Fibroblast of the aortic adventitia (primary cell): ENCODE results near the gene DNM1. TPM values are rescaled to one million over a fixed set of nuclear protein-coding genes. Genes with fewer than 3 reads are reported as not detected.

ENCODE experiments used
- DNase-seq: peaks from one replicate; pipeline ENCODE4 v3.0.0-alpha.2; 2010; ENCODE audit warnings: low read depth
- H3K4me3 ChIP-seq: 2 replicates; pipeline ENCODE4 v1.5.1; 2011; ENCODE audit warnings: low read depth, mild to moderate bottlenecking, control low read depth, low read length, moderate library complexity
- total RNA-seq: library from RNA; depleted of rRNA; stranded (reverse); fragments of >200 nt; gene quantifications from 2 replicates; pipeline ENCODE4 v1.2.3, GENCODE V29; 2012; ENCODE audit warnings: low replicate concordance
- TF ChIP-seq, protein P1 (sequence below): IDR thresholded peaks from 2 replicates; pipeline ENCODE4 v1.5.1; 2011; ENCODE audit warnings: mild to moderate bottlenecking, low read length, control low read depth, inconsistent platforms; ENCODE audit not compliant: insufficient read depth

Gene DNM1
- total RNA-seq, 1 donor = 57.4 TPM

DNA sequence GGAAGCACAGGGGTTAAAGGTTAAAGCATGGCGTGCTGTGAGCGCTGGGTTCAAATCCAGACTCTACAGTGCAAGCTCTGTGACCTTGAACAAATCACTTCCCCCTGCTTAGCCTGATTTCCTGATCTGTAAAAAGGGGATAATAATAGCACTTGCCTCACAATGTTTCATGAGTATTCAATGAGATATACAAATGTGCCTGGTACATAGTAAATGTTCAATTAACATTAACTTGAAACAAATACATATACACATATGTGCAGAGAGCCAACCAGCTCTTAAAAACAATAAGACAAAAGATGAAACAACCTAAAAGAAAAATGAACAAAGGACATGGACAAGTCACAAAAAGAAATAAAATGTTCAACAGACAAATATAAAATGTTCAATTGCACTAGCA is 15.8 kb upstream of the DNM1 start:
- no peak for DNase-seq
- TF ChIP-seq, protein P1, sequence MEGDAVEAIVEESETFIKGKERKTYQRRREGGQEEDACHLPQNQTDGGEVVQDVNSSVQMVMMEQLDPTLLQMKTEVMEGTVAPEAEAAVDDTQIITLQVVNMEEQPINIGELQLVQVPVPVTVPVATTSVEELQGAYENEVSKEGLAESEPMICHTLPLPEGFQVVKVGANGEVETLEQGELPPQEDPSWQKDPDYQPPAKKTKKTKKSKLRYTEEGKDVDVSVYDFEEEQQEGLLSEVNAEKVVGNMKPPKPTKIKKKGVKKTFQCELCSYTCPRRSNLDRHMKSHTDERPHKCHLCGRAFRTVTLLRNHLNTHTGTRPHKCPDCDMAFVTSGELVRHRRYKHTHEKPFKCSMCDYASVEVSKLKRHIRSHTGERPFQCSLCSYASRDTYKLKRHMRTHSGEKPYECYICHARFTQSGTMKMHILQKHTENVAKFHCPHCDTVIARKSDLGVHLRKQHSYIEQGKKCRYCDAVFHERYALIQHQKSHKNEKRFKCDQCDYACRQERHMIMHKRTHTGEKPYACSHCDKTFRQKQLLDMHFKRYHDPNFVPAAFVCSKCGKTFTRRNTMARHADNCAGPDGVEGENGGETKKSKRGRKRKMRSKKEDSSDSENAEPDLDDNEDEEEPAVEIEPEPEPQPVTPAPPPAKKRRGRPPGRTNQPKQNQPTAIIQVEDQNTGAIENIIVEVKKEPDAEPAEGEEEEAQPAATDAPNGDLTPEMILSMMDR = no peak
- H3K4me3 ChIP-seq = no peak overlapping the region

- TF ChIP-seq, protein P1 = no peak
- no peak overlapping the region for H3K4me3 ChIP-seq
- DNase-seq = no peak
Measured at GRCh38 chr9:128188209-128188608, 15.0 kb upstream of the DNM1 start.

GRCh38 chr9:128190013-128190412 is 13.2 kb upstream of the DNM1 start:
- H3K4me3 ChIP-seq = peak overlapping the region; percentile 86
- TF ChIP-seq, protein P1 = no peak
- no peak for DNase-seq

GRCh38 chr9:128190516-128191405 is 12.4 kb upstream of the DNM1 start:
- DNase-seq = peak; percentile 17
- TF ChIP-seq, protein P1 = no peak
- peak overlapping the region; percentile 86 for H3K4me3 ChIP-seq

GRCh38 chr9:128191406-128192046 is 11.7 kb upstream of the DNM1 start, which contains the start of gene CIZ1:
Gene CIZ1, minus strand, starts transcription at chr9:128191572. Its CDS starts 715 bp downstream, at chr9:128190857.
- peak within 1 kb of the TSS; percentile 86 for H3K4me3 ChIP-seq
- TF ChIP-seq, protein P1 = peak; percentile 63
- peak; percentile 73 for DNase-seq

- DNase-seq = peak; percentile 89
- peak overlapping the region; percentile 44 for H3K4me3 ChIP-seq
- TF ChIP-seq, protein P1 = no peak
Measured at GRCh38 chr9:128192601-128193371, 10.4 kb upstream of the DNM1 start.
